SK-N-SH (cell line): ENCODE results near the gene ZNF410.

Experiments used
- MAX ChIP-seq: IDR thresholded peaks from 2 replicates; pipeline ENCODE4 v1.4.0; 2012; ENCODE audit warnings: low read depth
- MEF2A ChIP-seq: IDR thresholded peaks from 2 replicates; pipeline ENCODE4 v1.4.0; 2012; ENCODE audit warnings: low read depth, borderline replicate concordance
- MXI1 ChIP-seq: IDR thresholded peaks from 2 replicates; pipeline ENCODE4 v1.6.1; 2012; ENCODE audit warnings: mild to moderate bottlenecking, low read depth, low read length, improper control_type of control experiment
- POLR2AphosphoS5 ChIP-seq: IDR thresholded peaks from 2 replicates; pipeline ENCODE4 v1.6.1; 2012; ENCODE audit warnings: low read depth, low read length
- TAF1 ChIP-seq: IDR thresholded peaks from 2 replicates; pipeline ENCODE4 v1.6.1; 2012; ENCODE audit warnings: low read depth, mild to moderate bottlenecking, low read length, moderate library complexity, borderline replicate concordance
- TF ChIP-seq, protein P1 (sequence below): IDR thresholded peaks from 2 replicates; pipeline ENCODE4 v1.4.0; 2012; ENCODE audit warnings: low read depth, borderline replicate concordance
- TF ChIP-seq, protein P2 (sequence below): fragments of 200-600 bp; sonication (generic); IDR thresholded peaks from 2 replicates; pipeline ENCODE4 v1.6.1; 2017; ENCODE audit warnings: antibody characterized with exemption, mild to moderate bottlenecking, moderate library complexity
- TF ChIP-seq, protein P3 (sequence below): IDR thresholded peaks from 2 replicates; pipeline ENCODE4 v1.4.0; 2012; ENCODE audit warnings: low read depth, borderline replicate concordance
- TF ChIP-seq, protein P4 (sequence below): fragments of 150-350 bp; IDR thresholded peaks from 2 replicates; pipeline ENCODE4 v1.6.1; 2017; ENCODE audit warnings: antibody characterized with exemption, low read length, low read depth, borderline replicate concordance

GRCh38 chr14:73943083-73943482, 56.4 kb downstream of the ZNF410 start:
- TF ChIP-seq, protein P1, sequence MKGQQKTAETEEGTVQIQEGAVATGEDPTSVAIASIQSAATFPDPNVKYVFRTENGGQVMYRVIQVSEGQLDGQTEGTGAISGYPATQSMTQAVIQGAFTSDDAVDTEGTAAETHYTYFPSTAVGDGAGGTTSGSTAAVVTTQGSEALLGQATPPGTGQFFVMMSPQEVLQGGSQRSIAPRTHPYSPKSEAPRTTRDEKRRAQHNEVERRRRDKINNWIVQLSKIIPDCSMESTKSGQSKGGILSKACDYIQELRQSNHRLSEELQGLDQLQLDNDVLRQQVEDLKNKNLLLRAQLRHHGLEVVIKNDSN: no peak
- TF ChIP-seq, protein P2, sequence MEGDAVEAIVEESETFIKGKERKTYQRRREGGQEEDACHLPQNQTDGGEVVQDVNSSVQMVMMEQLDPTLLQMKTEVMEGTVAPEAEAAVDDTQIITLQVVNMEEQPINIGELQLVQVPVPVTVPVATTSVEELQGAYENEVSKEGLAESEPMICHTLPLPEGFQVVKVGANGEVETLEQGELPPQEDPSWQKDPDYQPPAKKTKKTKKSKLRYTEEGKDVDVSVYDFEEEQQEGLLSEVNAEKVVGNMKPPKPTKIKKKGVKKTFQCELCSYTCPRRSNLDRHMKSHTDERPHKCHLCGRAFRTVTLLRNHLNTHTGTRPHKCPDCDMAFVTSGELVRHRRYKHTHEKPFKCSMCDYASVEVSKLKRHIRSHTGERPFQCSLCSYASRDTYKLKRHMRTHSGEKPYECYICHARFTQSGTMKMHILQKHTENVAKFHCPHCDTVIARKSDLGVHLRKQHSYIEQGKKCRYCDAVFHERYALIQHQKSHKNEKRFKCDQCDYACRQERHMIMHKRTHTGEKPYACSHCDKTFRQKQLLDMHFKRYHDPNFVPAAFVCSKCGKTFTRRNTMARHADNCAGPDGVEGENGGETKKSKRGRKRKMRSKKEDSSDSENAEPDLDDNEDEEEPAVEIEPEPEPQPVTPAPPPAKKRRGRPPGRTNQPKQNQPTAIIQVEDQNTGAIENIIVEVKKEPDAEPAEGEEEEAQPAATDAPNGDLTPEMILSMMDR: no peak
- TF ChIP-seq MXI1 (no peak), MEF2A (no peak), POLR2AphosphoS5 (no peak), TAF1 (no peak), MAX (no peak)
- TF ChIP-seq, protein P3, sequence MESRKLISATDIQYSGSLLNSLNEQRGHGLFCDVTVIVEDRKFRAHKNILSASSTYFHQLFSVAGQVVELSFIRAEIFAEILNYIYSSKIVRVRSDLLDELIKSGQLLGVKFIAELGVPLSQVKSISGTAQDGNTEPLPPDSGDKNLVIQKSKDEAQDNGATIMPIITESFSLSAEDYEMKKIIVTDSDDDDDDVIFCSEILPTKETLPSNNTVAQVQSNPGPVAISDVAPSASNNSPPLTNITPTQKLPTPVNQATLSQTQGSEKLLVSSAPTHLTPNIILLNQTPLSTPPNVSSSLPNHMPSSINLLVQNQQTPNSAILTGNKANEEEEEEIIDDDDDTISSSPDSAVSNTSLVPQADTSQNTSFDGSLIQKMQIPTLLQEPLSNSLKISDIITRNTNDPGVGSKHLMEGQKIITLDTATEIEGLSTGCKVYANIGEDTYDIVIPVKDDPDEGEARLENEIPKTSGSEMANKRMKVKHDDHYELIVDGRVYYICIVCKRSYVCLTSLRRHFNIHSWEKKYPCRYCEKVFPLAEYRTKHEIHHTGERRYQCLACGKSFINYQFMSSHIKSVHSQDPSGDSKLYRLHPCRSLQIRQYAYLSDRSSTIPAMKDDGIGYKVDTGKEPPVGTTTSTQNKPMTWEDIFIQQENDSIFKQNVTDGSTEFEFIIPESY: no peak
- TF ChIP-seq, protein P4, sequence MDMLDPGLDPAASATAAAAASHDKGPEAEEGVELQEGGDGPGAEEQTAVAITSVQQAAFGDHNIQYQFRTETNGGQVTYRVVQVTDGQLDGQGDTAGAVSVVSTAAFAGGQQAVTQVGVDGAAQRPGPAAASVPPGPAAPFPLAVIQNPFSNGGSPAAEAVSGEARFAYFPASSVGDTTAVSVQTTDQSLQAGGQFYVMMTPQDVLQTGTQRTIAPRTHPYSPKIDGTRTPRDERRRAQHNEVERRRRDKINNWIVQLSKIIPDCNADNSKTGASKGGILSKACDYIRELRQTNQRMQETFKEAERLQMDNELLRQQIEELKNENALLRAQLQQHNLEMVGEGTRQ: no peak
